Heart right ventricle (tissue), 16 donors: ENCODE measurements around the gene CASP10. TPM values are rescaled to one million over a fixed set of nuclear protein-coding genes. Genes with fewer than 3 reads are reported as not detected.
"Not testable (repeated sequence)": the region's sequence is repeated elsewhere in the genome, so short reads cannot be mapped to it uniquely, and the experiment has no call there.

Experiments used
- ATAC-seq, 8 donors: fragments of 200-7000 bp; cut with Tn5 transposase; one replicate each; pipeline ENCODE4 v1.9.1; 2020; ENCODE audit warnings: mild to moderate bottlenecking in 8 of 8, moderate library complexity in 8 of 8, moderate number of reproducible peaks in 1 of 8
- DNase-seq, 2 donors: peaks; one replicate each; pipeline ENCODE4 v3.0.0-alpha.2; 2020
- H3K27ac ChIP-seq, 10 donors: fragments of 200-600 bp; sonication (generic) in 2 of 10; one replicate each; pipeline versions ENCODE4 v1.5.0 to v1.8.0; 2020 to 2022; ENCODE audit warnings: mild to moderate bottlenecking in 3 of 10
- H3K27me3 ChIP-seq, 7 donors: fragments of 200-600 bp; one replicate each; pipeline ENCODE4 v1.8.0; 2021 to 2022; ENCODE audit warnings: mild to moderate bottlenecking in 2 of 7
- H3K36me3 ChIP-seq, 9 donors: fragments of 200-600 bp; sonication (generic) in 1 of 9; one replicate each; pipeline versions ENCODE4 v1.5.0 to v1.8.0; 2020 to 2022; ENCODE audit warnings: mild to moderate bottlenecking in 2 of 9
- H3K4me1 ChIP-seq, 9 donors: fragments of 200-600 bp; sonication (generic) in 1 of 9; one replicate each; pipeline versions ENCODE4 v1.5.0 to v1.8.0; 2020 to 2022; ENCODE audit warnings: mild to moderate bottlenecking in 4 of 9
- H3K4me3 ChIP-seq, 10 donors: fragments of 200-600 bp; sonication (generic) in 2 of 10; one replicate each; pipeline versions ENCODE4 v1.5.0 to v1.8.0; 2020 to 2022; ENCODE audit warnings: mild to moderate bottlenecking in 7 of 10, moderate library complexity in 2 of 10
- H3K9me3 ChIP-seq, 11 donors: fragments of 200-600 bp in 10 of 11; sonication (generic) in 2 of 11; one replicate each; pipeline versions ENCODE4 v1.5.0 to v1.8.0; 2013 to 2022; ENCODE audit warnings: mild to moderate bottlenecking in 2 of 11, control low read depth in 1 of 11, moderate library complexity in 1 of 11
- WGBS, 2 donors: extraction: QIAGEN DNeasy Blood & Tissue Kit; methylation state at CpG; one replicate each; pipeline ENCODE4 v1.1.7; 2013; ENCODE audit warnings: inconsistent platforms in 1 of 2; 5-methylcytosine and 5-hydroxymethylcytosine counted together
- intact Hi-C, 10 donors: fragments of 100-400 bp; cut with DNase I; formaldehyde crosslinking; loops; one replicate each; pipeline versions ENCODE4 v1.11.1 to v1.14.2; 2022
- polyA plus RNA-seq, 2 donors: library from polyadenylated mRNA; stranded (reverse); fragments of 200-250 nt; gene quantifications; one replicate each; pipeline ENCODE4 v1.2.3, GENCODE V29; 2013
- total RNA-seq, 10 donors: library from RNA; stranded (reverse); fragmentation: NEBNext Ultra II Directional in 3 of 10; extraction: Animal tissue kit (Norgen Biotek cat#: 25700) in 3 of 10; gene quantifications; one replicate each; pipeline versions ENCODE4 v1.2.1 to v1.2.4, GENCODE V29; 2021 to 2023
- TF ChIP-seq, protein P1 (sequence below), 9 donors: fragments of 200-600 bp; sonication (generic) in 2 of 9; IDR thresholded peaks; one replicate each; pipeline versions ENCODE4 v1.5.0 to v1.8.0; 2021 to 2022; ENCODE audit warnings: antibody characterized with exemption in 9 of 9, mild to moderate bottlenecking in 5 of 9, moderate library complexity in 1 of 9
- donor health status: Arrhythmogenic right ventricular cardiomyopathy.
- donor health status: ischemic (EF 13 %, LVEDD 7.1; RV severe dilation, severe dysfunction).
- donor health status: healthy with polysubstance abuse.
- donor health status: DM: no; HTN: yes; CAD: no.
- donor health status: DM: no; HTN: no; CAD: no.
- donor health status: ischemic (EF 25% LVEDD 6.9; RV normal size, moderate dysfunction).
- donor health status: ischemic (EF 25% LVEDD 5.7; RV mildly dilated, moderate dysfunction).
- donor health status: healthy.
- donor health status: DM: yes; HTN: yes; CAD: no.
- donor health status: Ischemic cardiomyopathy.
- donor health status: ischemic (EF 35%, LVEDD 5.7; RV mildly dilated, moderate dysfunction).
- donor health status: nonischemic (EF 11% LVEDD 7.7; RV severe dilation, severe dysfunction).
- donor health status: DM: yes; HTN: yes; CAD: no.
- donor health status: PGD.
- donor health status: ischemic (EF 29% LVEDD 5.4; RV normal size, mild dysfunction).
- donor health status: nonischemic (EF 23%, LVEDD 6.1; RV moderate dilation, normal function).

The CASP10 gene
- total and polyA plus RNA-seq, 12 donors: 2.0 to 13.2 (median 5.6) TPM

DNA sequence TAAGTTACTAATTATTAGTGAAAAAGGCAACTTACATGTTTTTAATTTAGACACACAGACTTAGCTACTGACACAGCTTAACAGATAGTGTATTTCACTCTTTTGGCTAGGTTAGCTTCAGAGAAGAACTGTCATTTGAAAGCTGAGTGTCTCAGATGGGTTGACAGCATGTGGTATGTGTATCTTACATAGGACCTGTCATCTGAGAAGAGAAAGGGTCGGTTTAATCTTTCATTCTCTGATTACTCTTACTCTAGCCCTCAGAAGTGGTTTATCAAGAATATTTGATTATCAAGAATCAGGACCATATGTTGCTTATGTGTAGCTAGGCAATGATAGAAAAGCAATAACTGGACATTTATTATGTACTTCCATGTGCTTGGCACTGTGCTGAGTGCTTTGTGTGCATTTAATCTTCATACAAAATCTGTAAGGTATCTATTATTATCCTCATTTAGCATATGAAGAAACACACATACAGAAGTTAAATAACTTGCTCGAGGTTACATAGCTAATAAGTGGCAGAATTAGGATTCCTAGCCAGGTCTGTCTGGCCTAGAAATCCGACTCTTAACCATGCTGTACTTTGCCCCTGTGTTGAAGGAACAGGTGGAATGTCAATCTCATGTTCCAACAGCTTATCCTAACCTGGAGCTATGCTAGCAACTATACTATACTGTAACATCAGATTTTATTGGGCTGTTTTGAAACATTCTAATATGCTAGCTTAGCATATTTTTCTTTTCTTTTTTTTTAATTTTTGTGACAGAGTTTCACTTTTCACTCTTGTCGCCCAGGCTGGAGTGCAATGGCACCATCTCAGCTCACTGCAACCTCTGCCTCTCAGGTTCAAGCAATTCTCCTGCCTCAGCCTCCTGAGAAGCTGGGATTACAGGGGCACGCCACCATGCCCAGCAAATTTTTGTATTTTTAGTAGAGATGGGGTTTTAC lies 38.6 kb upstream of the CASP10 start:
- H3K4me1 ChIP-seq: peaks cover 0 to 30% (median 20%) of the 10 kb centered on the region in 9 donors
- intact Hi-C loops: no loop called here
- peaks cover 0 to 100% (median 60%) of the 10 kb centered on the region in 9 donors for H3K36me3 ChIP-seq
- peak overlapping the region in 5 of 10 donors; percentile 6 to 55 (median 20) for H3K27ac ChIP-seq
- H3K9me3 ChIP-seq: no peaks in the 10 kb centered on the region
- no peak overlapping the region for H3K4me3 ChIP-seq
- ATAC-seq: peak in 1 of 8 donors; percentile 43
- H3K27me3 ChIP-seq: no peaks in the 10 kb centered on the region
- DNase-seq: no peak
- TF ChIP-seq, protein P1, sequence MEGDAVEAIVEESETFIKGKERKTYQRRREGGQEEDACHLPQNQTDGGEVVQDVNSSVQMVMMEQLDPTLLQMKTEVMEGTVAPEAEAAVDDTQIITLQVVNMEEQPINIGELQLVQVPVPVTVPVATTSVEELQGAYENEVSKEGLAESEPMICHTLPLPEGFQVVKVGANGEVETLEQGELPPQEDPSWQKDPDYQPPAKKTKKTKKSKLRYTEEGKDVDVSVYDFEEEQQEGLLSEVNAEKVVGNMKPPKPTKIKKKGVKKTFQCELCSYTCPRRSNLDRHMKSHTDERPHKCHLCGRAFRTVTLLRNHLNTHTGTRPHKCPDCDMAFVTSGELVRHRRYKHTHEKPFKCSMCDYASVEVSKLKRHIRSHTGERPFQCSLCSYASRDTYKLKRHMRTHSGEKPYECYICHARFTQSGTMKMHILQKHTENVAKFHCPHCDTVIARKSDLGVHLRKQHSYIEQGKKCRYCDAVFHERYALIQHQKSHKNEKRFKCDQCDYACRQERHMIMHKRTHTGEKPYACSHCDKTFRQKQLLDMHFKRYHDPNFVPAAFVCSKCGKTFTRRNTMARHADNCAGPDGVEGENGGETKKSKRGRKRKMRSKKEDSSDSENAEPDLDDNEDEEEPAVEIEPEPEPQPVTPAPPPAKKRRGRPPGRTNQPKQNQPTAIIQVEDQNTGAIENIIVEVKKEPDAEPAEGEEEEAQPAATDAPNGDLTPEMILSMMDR (IDR thresholded peaks at IDR 0.05): no peak
- WGBS, 2 donors: 73 to 75% methylated on average over 5 of the region's 5 CpGs

DNA sequence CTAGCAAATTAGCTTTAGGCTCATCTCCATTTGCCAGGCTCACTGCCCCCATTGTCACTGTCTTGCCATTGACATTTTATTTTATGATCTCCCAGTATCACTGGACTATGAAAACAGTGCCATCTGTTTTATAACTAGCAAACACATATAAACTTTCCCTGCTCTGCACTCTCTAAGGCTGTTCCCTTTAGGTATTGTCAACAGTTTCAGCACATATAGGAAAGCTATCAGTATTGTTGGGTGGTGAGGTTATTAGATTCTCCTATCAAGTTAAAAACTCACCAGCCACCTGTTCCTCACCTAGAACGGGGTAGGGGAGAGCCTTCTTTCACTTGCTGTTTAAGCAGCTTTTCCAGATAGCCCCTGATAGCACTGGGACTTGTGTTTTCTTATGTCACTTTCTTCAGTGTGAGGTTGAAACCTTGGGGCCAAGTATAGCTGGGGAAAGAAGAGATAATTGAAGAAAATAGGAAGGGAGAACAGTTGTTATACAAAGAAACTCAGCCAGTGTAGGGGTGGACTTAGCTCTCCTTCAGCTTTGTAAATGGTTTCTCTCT lies 34.4 kb upstream of the CASP10 start:
- Histone ChIP-seq H3K27ac (peak overlapping the region in 9 of 10 donors; percentile 20 to 94 (median 38)), H3K36me3 (peaks cover 0 to 100% (median 65%) of the 10 kb centered on the region in 9 donors), H3K27me3 (no peaks in the 10 kb centered on the region), H3K4me3 (no peak overlapping the region), H3K4me1 (peaks cover 6 to 65% (median 49%) of the 10 kb centered on the region in 9 donors), H3K9me3 (no peaks in the 10 kb centered on the region)
- TF ChIP-seq, protein P1 (IDR thresholded peaks at IDR 0.05): no peak
- DNase-seq: no peak
- no peak for ATAC-seq
- WGBS, 2 donors: 62 to 81% methylated on average over 1 of the region's 1 CpG
- intact Hi-C loops: no loop called here

DNA sequence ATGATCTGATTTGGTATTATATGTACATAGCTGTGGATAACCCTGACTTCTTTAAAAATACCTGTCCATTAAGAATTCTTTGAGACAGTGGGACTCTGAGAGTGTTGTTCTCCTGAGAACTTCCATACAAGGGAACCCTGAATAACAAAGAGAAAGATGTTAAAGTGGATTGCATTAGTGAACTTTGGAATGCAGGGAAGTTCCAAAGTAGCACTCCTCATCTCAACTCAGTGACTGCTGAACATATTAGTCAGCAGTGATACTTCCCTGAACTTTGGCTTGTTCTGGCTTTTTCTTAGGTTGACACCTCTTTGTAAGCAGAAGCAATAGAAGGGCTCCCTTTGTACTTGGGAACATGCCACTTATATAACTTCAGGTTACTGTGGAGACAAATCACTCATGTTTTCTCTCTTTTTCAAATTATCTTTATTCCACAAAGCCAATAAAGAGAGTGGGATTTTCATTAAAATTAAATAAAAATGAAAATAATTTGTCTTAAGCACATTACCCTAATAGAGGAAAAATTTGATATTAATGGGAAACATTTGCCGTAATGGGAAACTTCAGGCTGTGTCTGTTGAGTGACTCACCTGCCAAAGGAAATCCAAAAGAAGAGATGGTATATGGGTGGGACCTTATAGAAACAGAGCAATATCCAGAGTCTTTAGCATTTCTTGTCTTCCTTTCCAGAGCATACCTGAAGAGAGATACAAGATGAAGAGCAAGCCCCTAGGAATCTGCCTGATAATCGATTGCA lies 33.7 kb upstream of the CASP10 start:
- intact Hi-C loops: no loop called here
- TF ChIP-seq, protein P1 (IDR thresholded peaks at IDR 0.05): no peak
- peak overlapping the region in 9 of 10 donors; percentile 20 to 94 (median 63) for H3K27ac ChIP-seq
- H3K9me3 ChIP-seq: no peaks in the 10 kb centered on the region
- DNase-seq: no peak
- H3K4me1 ChIP-seq: peaks cover 6 to 69% (median 47%) of the 10 kb centered on the region in 9 donors
- peaks cover 0 to 100% (median 61%) of the 10 kb centered on the region in 9 donors for H3K36me3 ChIP-seq
- no peak overlapping the region for H3K4me3 ChIP-seq
- ATAC-seq: peak in 3 of 8 donors; percentile 36 to 51 (median 46)
- H3K27me3 ChIP-seq: no peaks in the 10 kb centered on the region
- WGBS, 2 donors: 92 to 99% methylated on average over 2 of the region's 2 CpGs

DNA sequence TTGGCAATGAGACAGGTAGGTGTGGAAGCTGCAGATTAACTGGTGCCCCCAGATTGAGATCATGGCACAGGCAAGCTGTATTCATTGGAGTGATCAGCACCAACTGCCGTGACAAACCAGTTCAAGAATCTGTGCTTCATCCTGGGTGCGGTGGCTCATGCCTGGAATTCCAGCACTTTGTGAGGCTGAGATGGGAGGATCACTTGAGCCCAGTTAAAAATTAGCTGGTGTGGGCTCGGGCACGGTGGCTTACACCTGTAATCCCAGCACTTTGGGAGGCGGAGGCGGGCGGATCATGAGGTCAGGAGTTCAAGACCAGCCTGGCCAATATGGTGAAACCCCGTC lies 33.1 kb upstream of the CASP10 start:
- H3K9me3 ChIP-seq, DNase-seq, H3K4me3 ChIP-seq, H3K27me3 ChIP-seq, ATAC-seq: not testable (repeated sequence)
- 88 to 96% methylated on average over 8 of the region's 8 CpGs for WGBS, 2 donors
- Histone ChIP-seq H3K27ac (peak overlapping the region in 6 of 10 donors; percentile 23 to 94 (median 68)), H3K4me1 (peaks cover 6 to 75% (median 47%) of the 10 kb centered on the region in 9 donors), H3K36me3 (peaks cover 0 to 100% (median 62%) of the 10 kb centered on the region in 9 donors)
- intact Hi-C loops: loop anchor here in 4 of 10 donors (10.0 kb wide), 2 partner anchors 75 to 185 kb away; partner anchors contain the start of genes HYCC2 (in 3 of the 4), NDUFB3 (in 3 of the 4) and ORC2 (in 1 of the 4)
